GM10248 (cell line): Measurements from ENCODE around the gene PARD3B.

ENCODE experiments used
- CTCF ChIA-PET: fragments of 300-600 bp; sonication (Branson Sonifier 250); formaldehyde crosslinking; extraction: SDS; loops from one replicate; lab custom pipeline; 2021; ENCODE audit warnings: antibody characterized with exemption; lab: Yijun Ruan, JAX
- POLR2A ChIA-PET: fragments of 350-650 bp; sonication (Branson Sonifier 250); formaldehyde crosslinking; extraction: SDS; loops from one replicate; lab custom pipeline; 2020; ENCODE audit warnings: antibody characterized with exemption; lab: Yijun Ruan, JAX
- DNase-seq: peaks from one replicate; pipeline ENCODE4 v3.0.0; 2012; ENCODE audit errors: extremely low spot score
- CTCF ChIP-seq: IDR thresholded peaks from 2 replicates; pipeline ENCODE4 v1.5.1; 2012; ENCODE audit warnings: mild to moderate bottlenecking, low read depth; ENCODE audit errors: extremely low read depth, missing control alignments, control extremely low read depth

PARD3B gene

GRCh38 chr2:205033431-205033830 lies 488.2 kb downstream of the PARD3B start:
- no peak for TF ChIP-seq CTCF
- no peak for DNase-seq
- ChIA-PET CTCF (interaction anchor here (1.9 kb wide), 1 partner anchor 17 kb away, joined by 6 read pairs; no protein-coding TSS in a partner anchor), POLR2A (no interaction called here)

- TF ChIP-seq CTCF, result no peak
- CTCF ChIA-PET, result interaction anchor here (1.9 kb wide), 1 partner anchor 17 kb away, joined by 6 read pairs; no protein-coding TSS in a partner anchor
- POLR2A ChIA-PET, result no interaction called here
- no peak for DNase-seq
Observed at GRCh38 chr2:205034034-205034433, 488.8 kb downstream of the PARD3B start.

- ChIA-PET POLR2A (no interaction called here), CTCF (no interaction called here)
- TF ChIP-seq CTCF, result no peak
- DNase-seq, result no peak
Observed at GRCh38 chr2:205040323-205040722, 495.0 kb downstream of the PARD3B start.

- ChIA-PET POLR2A (no interaction called here), CTCF (no interaction called here)
- no peak for DNase-seq
- TF ChIP-seq CTCF, result no peak
Observed at GRCh38 chr2:205041472-205042130, 496.3 kb downstream of the PARD3B start.

GRCh38 chr2:205043285-205043684 lies 498.0 kb downstream of the PARD3B start:
- ChIA-PET CTCF (no interaction called here), POLR2A (no interaction called here)
- no peak for DNase-seq
- TF ChIP-seq CTCF, result no peak

- ChIA-PET POLR2A (no interaction called here), CTCF (no interaction called here)
- no peak for TF ChIP-seq CTCF
- DNase-seq, result no peak
Observed at GRCh38 chr2:205045706-205046105, 500.4 kb downstream of the PARD3B start.
